ENCODE results near the gene UBASH3A.

The UBASH3A gene

DNA sequence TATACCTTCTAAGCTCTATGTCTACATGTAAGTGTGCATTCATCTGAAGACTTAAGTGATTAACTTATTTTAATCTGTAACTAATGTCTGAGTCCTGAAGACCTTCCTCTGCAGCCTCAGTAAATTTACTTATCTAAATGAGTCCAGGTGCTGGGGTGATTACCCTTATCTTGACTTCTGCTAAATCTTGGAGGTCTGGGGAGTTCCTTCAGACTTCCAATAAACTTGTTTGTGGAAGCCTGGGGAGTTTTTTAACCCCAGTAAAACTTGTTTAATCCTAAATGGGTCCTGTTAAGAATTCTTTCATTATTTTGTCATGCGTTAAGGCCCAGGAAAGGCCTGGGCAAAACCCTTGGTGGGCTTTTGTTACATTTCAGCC, 55.4 kb downstream of the UBASH3A start:
- Histone ChIP-seq H2AK5ac (ENCODE audit: low read length) (no peak overlapping the region), H3K4me2 (ENCODE audit: low read length) (no peak overlapping the region), H2BK5ac (ENCODE audit: low read depth, low read length, poor library complexity) (no peak overlapping the region), H3K36me3 (ENCODE audit: control insufficient read depth in 1 of 2, insufficient read depth in 2 of 2, low read length in 2 of 2) (no peaks in the 10 kb centered on the region), H4K8ac (ENCODE audit: low read depth, low read length) (no peak overlapping the region), H3K9me3 (ENCODE audit: insufficient read depth, low read depth, low read length) (no peaks in the 10 kb centered on the region), H2AFZ (ENCODE audit: insufficient read depth, low read length, poor library complexity) (no peak overlapping the region), H2BK120ac (ENCODE audit: insufficient read depth, low read length, poor library complexity) (no peak overlapping the region), H3K9ac (ENCODE audit: low read length) (no peak overlapping the region), H3K27me3 (ENCODE audit: insufficient read depth, low read length) (no peaks in the 10 kb centered on the region), H3K79me1 (ENCODE audit: low read length) (no peaks in the 10 kb centered on the region), H4K91ac (ENCODE audit: low read depth, low read length) (no peak overlapping the region), H3K4me3 (ENCODE audit: low read depth, low read length) (no peak overlapping the region), H4K12ac (ENCODE audit: low read depth, low read length) (no peak overlapping the region), H3K79me2 (ENCODE audit: control insufficient read depth, insufficient read depth, low read length, poor library complexity) (no peaks in the 10 kb centered on the region), H3K27ac (ENCODE audit: low read depth, low read length) (no peak overlapping the region), H3K18ac (ENCODE audit: low read length) (no peak overlapping the region), H3K14ac (ENCODE audit: low read length) (no peak overlapping the region), H3K4me1 (ENCODE audit: control insufficient read depth in 1 of 2, insufficient read depth in 2 of 2, low read length in 2 of 2) (no peaks in the 10 kb centered on the region), H3K4ac (ENCODE audit: low read depth, low read length) (no peak overlapping the region), H2BK12ac (ENCODE audit: low read length) (no peak overlapping the region), H3K23ac (ENCODE audit: low read length) (no peak overlapping the region)
- no CpG with 5 or more reads among the region's 1 CpG for WGBS (ENCODE audit: extremely low coverage, insufficient coverage, insufficient read length)
- DNase-seq = no peak

- no peaks in the 10 kb centered on the region for H3K79me2 ChIP-seq (ENCODE audit: control insufficient read depth, insufficient read depth, low read length, poor library complexity)
- no peak for DNase-seq
- H2BK120ac ChIP-seq (ENCODE audit: insufficient read depth, low read length, poor library complexity) = no peak overlapping the region
- H2AFZ ChIP-seq (ENCODE audit: insufficient read depth, low read length, poor library complexity) = no peak overlapping the region
- H3K9me3 ChIP-seq (ENCODE audit: insufficient read depth, low read depth, low read length) = no peaks in the 10 kb centered on the region
- H2AK5ac ChIP-seq (ENCODE audit: low read length) = no peak overlapping the region
- no CpG with 5 or more reads among the region's 11 CpGs for WGBS (ENCODE audit: extremely low coverage, insufficient coverage, insufficient read length)
- H3K79me1 ChIP-seq (ENCODE audit: low read length) = no peaks in the 10 kb centered on the region
- H3K27me3 ChIP-seq (ENCODE audit: insufficient read depth, low read length) = no peaks in the 10 kb centered on the region
- H4K12ac ChIP-seq (ENCODE audit: low read depth, low read length) = no peak overlapping the region
- H3K23ac ChIP-seq (ENCODE audit: low read length) = no peak overlapping the region
- H3K4me2 ChIP-seq (ENCODE audit: low read length) = no peak overlapping the region
- no peak overlapping the region for H3K27ac ChIP-seq (ENCODE audit: low read depth, low read length)
- no peaks in the 10 kb centered on the region for H3K36me3 ChIP-seq (ENCODE audit: control insufficient read depth in 1 of 2, insufficient read depth in 2 of 2, low read length in 2 of 2)
- no peak overlapping the region for H4K8ac ChIP-seq (ENCODE audit: low read depth, low read length)
- no peak overlapping the region for H3K14ac ChIP-seq (ENCODE audit: low read length)
- no peaks in the 10 kb centered on the region for H3K4me1 ChIP-seq (ENCODE audit: control insufficient read depth in 1 of 2, insufficient read depth in 2 of 2, low read length in 2 of 2)
- H2BK5ac ChIP-seq (ENCODE audit: low read depth, low read length, poor library complexity) = no peak overlapping the region
- H3K18ac ChIP-seq (ENCODE audit: low read length) = no peak overlapping the region
- no peak overlapping the region for H2BK12ac ChIP-seq (ENCODE audit: low read length)
- H3K4ac ChIP-seq (ENCODE audit: low read depth, low read length) = no peak overlapping the region
- no peak overlapping the region for H4K91ac ChIP-seq (ENCODE audit: low read depth, low read length)
- no peak overlapping the region for H3K9ac ChIP-seq (ENCODE audit: low read length)
- H3K4me3 ChIP-seq (ENCODE audit: low read depth, low read length) = no peak overlapping the region
Observed at GRCh38 chr21:42459546-42460215, 56.0 kb downstream of the UBASH3A start.

DNA sequence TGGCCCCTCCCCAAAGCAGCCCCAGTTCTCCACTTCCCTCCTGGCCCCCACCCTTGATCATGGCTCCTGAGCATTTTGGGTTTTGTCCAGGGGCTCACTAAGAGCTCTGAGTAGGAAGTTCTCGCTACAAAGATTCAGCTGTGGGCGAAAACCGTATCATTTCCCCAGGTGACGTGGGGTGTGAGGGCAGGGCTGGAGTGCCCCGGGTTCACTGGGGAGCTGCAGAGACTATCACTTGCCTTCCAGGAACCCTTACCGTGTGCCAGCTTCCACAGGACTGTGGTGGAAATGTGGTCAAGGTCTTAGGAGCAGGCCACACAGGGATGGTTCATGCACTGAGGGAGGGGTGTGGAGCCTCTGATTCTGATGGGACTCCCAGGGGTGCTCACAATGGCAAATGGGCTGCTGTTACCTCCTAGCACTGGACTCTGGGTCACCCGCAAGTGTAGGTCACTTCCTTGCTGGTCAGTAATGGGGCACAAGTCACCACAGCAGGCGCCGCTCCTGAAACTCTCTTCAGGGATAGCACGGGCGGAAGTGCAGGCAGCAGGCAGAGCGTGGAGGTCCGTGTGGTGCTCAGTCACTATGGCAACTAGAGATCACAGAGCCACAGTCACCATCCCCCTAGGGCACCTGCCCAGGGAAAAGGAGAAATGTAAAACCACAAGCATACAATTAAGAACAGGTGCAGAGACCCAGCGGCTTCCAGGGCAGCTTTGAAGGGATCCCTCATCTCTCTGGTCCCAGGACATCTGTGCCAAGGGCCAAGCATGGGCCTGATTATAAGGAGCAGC, 56.9 kb downstream of the UBASH3A start:
- H3K27me3 ChIP-seq (ENCODE audit: insufficient read depth, low read length) = no peaks in the 10 kb centered on the region
- no peak overlapping the region for H3K9ac ChIP-seq (ENCODE audit: low read length)
- H2BK5ac ChIP-seq (ENCODE audit: low read depth, low read length, poor library complexity) = no peak overlapping the region
- H3K18ac ChIP-seq (ENCODE audit: low read length) = no peak overlapping the region
- no peak overlapping the region for H3K4me3 ChIP-seq (ENCODE audit: low read depth, low read length)
- no peak overlapping the region for H4K8ac ChIP-seq (ENCODE audit: low read depth, low read length)
- H3K79me1 ChIP-seq (ENCODE audit: low read length) = no peaks in the 10 kb centered on the region
- no peak overlapping the region for H2AFZ ChIP-seq (ENCODE audit: insufficient read depth, low read length, poor library complexity)
- H3K4ac ChIP-seq (ENCODE audit: low read depth, low read length) = no peak overlapping the region
- H2BK12ac ChIP-seq (ENCODE audit: low read length) = no peak overlapping the region
- H4K12ac ChIP-seq (ENCODE audit: low read depth, low read length) = no peak overlapping the region
- no peak overlapping the region for H4K91ac ChIP-seq (ENCODE audit: low read depth, low read length)
- H3K79me2 ChIP-seq (ENCODE audit: control insufficient read depth, insufficient read depth, low read length, poor library complexity) = no peaks in the 10 kb centered on the region
- no peaks in the 10 kb centered on the region for H3K4me1 ChIP-seq (ENCODE audit: control insufficient read depth in 1 of 2, insufficient read depth in 2 of 2, low read length in 2 of 2)
- H3K9me3 ChIP-seq (ENCODE audit: insufficient read depth, low read depth, low read length) = no peaks in the 10 kb centered on the region
- no peak overlapping the region for H2AK5ac ChIP-seq (ENCODE audit: low read length)
- no peaks in the 10 kb centered on the region for H3K36me3 ChIP-seq (ENCODE audit: control insufficient read depth in 1 of 2, insufficient read depth in 2 of 2, low read length in 2 of 2)
- peak; percentile 91 to 93 for DNase-seq
- H2BK120ac ChIP-seq (ENCODE audit: insufficient read depth, low read length, poor library complexity) = no peak overlapping the region
- no peak overlapping the region for H3K27ac ChIP-seq (ENCODE audit: low read depth, low read length)
- no peak overlapping the region for H3K23ac ChIP-seq (ENCODE audit: low read length)
- H3K14ac ChIP-seq (ENCODE audit: low read length) = no peak overlapping the region
- no peak overlapping the region for H3K4me2 ChIP-seq (ENCODE audit: low read length)
- no CpG with 5 or more reads among the region's 14 CpGs for WGBS (ENCODE audit: extremely low coverage, insufficient coverage, insufficient read length)

DNA sequence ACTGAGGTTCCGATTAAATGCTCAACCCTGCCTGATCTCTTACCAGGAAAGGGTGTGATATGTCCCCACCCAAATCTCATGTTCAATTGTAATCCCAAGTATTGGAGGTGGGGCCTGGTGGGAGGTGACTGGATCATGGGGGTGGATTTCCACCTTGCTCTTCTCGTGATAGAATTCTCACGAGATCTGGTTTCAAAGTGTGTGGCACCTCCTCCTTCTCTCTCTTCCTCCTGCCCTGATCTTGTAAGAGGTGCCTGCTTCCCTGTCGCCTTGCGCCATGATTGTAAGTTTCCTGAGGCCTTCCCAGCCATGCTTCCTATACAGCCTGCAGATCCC, 57.5 kb downstream of the UBASH3A start:
- Histone ChIP-seq H3K79me1 (ENCODE audit: low read length) (no peaks in the 10 kb centered on the region), H3K4me3 (ENCODE audit: low read depth, low read length) (no peak overlapping the region), H2BK5ac (ENCODE audit: low read depth, low read length, poor library complexity) (no peak overlapping the region), H3K9me3 (ENCODE audit: insufficient read depth, low read depth, low read length) (no peaks in the 10 kb centered on the region), H4K12ac (ENCODE audit: low read depth, low read length) (no peak overlapping the region), H2AK5ac (ENCODE audit: low read length) (no peak overlapping the region), H3K36me3 (ENCODE audit: control insufficient read depth in 1 of 2, insufficient read depth in 2 of 2, low read length in 2 of 2) (no peaks in the 10 kb centered on the region), H3K14ac (ENCODE audit: low read length) (no peak overlapping the region), H3K79me2 (ENCODE audit: control insufficient read depth, insufficient read depth, low read length, poor library complexity) (no peaks in the 10 kb centered on the region), H3K27ac (ENCODE audit: low read depth, low read length) (no peak overlapping the region), H2BK12ac (ENCODE audit: low read length) (no peak overlapping the region), H3K27me3 (ENCODE audit: insufficient read depth, low read length) (no peaks in the 10 kb centered on the region), H4K8ac (ENCODE audit: low read depth, low read length) (no peak overlapping the region), H3K18ac (ENCODE audit: low read length) (no peak overlapping the region), H3K4me1 (ENCODE audit: control insufficient read depth in 1 of 2, insufficient read depth in 2 of 2, low read length in 2 of 2) (no peaks in the 10 kb centered on the region), H4K91ac (ENCODE audit: low read depth, low read length) (no peak overlapping the region), H3K4me2 (ENCODE audit: low read length) (no peak overlapping the region), H2AFZ (ENCODE audit: insufficient read depth, low read length, poor library complexity) (no peak overlapping the region), H2BK120ac (ENCODE audit: insufficient read depth, low read length, poor library complexity) (no peak overlapping the region), H3K9ac (ENCODE audit: low read length) (no peak overlapping the region), H3K23ac (ENCODE audit: low read length) (no peak overlapping the region), H3K4ac (ENCODE audit: low read depth, low read length) (no peak overlapping the region)
- no CpG with 5 or more reads among the region's 5 CpGs for WGBS (ENCODE audit: extremely low coverage, insufficient coverage, insufficient read length)
- DNase-seq = no peak
